NCI-H1092 (cell line): ENCODE measurements around the gene EN2.

ENCODE experiments used
- DNase-seq: peaks from one replicate; lab custom pipeline; 2025; lab: John Stamatoyannopoulos, UW

The EN2 gene

GRCh38 chr7:155464183-155464582 lies 6.3 kb downstream of the EN2 start:
- no peak for DNase-seq

- DNase-seq, result no peak
Observed at GRCh38 chr7:155464948-155465739, 7.2 kb downstream of the EN2 start.

- DNase-seq, result no peak
Observed at GRCh38 chr7:155465761-155466141, 7.8 kb downstream of the EN2 start.

GRCh38 chr7:155466142-155466813 lies 8.3 kb downstream of the EN2 start:
- no peak for DNase-seq

GRCh38 chr7:155466814-155467733 lies 9.1 kb downstream of the EN2 start:
- DNase-seq, result peak; percentile 78

GRCh38 chr7:155467846-155468784 lies 10.2 kb downstream of the EN2 start:
- peak; percentile 15 for DNase-seq

- no peak for DNase-seq
Observed at GRCh38 chr7:155468785-155469148, 10.8 kb downstream of the EN2 start.

GRCh38 chr7:155469311-155470185 lies 11.6 kb downstream of the EN2 start:
- no peak for DNase-seq

- no peak for DNase-seq
Observed at GRCh38 chr7:155470186-155470487, 12.2 kb downstream of the EN2 start.

- DNase-seq, result no peak
Observed at GRCh38 chr7:155470686-155471638, 13.0 kb downstream of the EN2 start.

GRCh38 chr7:155471718-155472117 lies 13.8 kb downstream of the EN2 start:
- DNase-seq, result no peak

- DNase-seq, result no peak
Observed at GRCh38 chr7:155477476-155477875, 19.5 kb downstream of the EN2 start.

- no peak for DNase-seq
Observed at GRCh38 chr7:155481764-155482163, 23.8 kb downstream of the EN2 start.

GRCh38 chr7:155482511-155483183 lies 24.7 kb downstream of the EN2 start:
- DNase-seq, result no peak

- DNase-seq, result no peak
Observed at GRCh38 chr7:155483245-155483644, 25.3 kb downstream of the EN2 start.

GRCh38 chr7:155483868-155484325 lies 26.0 kb downstream of the EN2 start:
- DNase-seq, result no peak

GRCh38 chr7:155484483-155485399 lies 26.8 kb downstream of the EN2 start:
- DNase-seq, result no peak
